GM18870 (cell line): ENCODE measurements around the gene KCNF1.

ENCODE experiments used
- ATAC-seq: cut with Tn5 transposase; IDR thresholded peaks from one replicate; pipeline ENCODE4 v1.9.1; 2021; ENCODE audit warnings: moderate library complexity; ENCODE audit not compliant: unreplicated experiment

Gene KCNF1

DNA sequence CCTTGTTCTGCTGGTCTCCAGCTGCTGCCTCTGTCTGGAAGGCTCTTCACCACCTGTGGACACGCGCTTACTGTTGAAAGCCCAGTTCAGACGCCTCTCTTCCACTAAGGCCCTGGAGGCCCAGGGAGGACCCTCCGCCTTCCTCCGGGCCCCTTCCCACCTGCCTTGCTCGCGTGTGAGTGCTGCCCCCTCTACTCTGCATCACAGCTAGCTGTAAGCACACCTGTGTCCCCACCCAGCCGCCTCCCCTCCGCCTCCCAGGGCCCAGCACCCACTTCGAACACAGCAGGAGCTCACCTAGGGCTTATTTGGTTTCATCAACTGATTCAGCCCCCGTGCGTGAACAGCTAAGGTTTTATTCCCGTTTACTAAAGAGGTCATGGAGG lies 49.7 kb downstream of the KCNF1 start:
- ATAC-seq: no peak

GRCh38 chr2:10962004-10962403 lies 50.3 kb downstream of the KCNF1 start:
- ATAC-seq: no peak

- no peak for ATAC-seq
Observed at GRCh38 chr2:10963155-10963554, 51.4 kb downstream of the KCNF1 start.
